Measurements from ENCODE around the gene SH2D5.

DNA sequence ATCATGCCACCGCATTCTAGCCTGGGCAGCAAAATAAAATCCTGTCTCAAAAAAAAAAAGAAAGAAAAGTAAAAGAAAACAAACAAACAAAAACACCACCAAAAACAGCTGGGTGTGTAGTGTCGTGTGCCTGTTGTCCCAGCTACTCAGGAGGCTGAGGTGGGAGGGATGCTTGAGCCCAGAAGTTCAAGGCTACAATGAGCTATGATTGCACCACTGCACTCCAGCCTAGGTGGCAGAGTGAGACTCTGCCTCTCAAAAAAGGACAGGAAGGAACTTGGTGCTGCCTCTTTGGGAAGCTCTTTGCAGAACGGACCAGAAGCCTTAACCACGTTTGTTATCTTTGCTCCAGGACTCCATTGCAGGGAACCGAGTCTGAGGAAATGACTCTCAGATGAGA, 25.7 kb downstream of the SH2D5 start:
- TF ChIP-seq CTCF (IDR thresholded peaks at IDR 0.05; ENCODE audit: insufficient read depth, low read depth, low read length) (no peak), EZH2 (IDR thresholded peaks at IDR 0.05; ENCODE audit: insufficient read depth, low read length) (no peak)
